SJSA1 (cell line): ENCODE data around the gene LRRC8E. TPM values are rescaled to one million over a fixed set of nuclear protein-coding genes. Genes with fewer than 3 reads are reported as not detected.

ENCODE experiments used
- DNase-seq, 2 experiments: peaks; one replicate each; pipeline ENCODE4 v3.0.0-alpha.2; 2015 to 2020; ENCODE audit warnings: low spot score in 2 of 2, low read depth in 1 of 2
- H3K27ac ChIP-seq: fragments of 250-450 bp; sonication (Bioruptor Pico); 2 replicates; pipeline ENCODE4 v1.5.1; 2020; ENCODE audit warnings: mild to moderate bottlenecking, moderate library complexity
- H3K27me3 ChIP-seq: fragments of 250-450 bp; sonication (Bioruptor Pico); replicated peaks from 2 replicates; pipeline ENCODE4 v1.5.1; 2020; ENCODE audit warnings: mild to moderate bottlenecking, moderate library complexity
- H3K36me3 ChIP-seq: fragments of 250-450 bp; sonication (Bioruptor Pico); 2 replicates; pipeline ENCODE4 v1.5.1; 2020; ENCODE audit warnings: mild to moderate bottlenecking
- H3K4me1 ChIP-seq: fragments of 250-450 bp; sonication (Bioruptor Pico); replicated peaks from 2 replicates; pipeline ENCODE4 v1.6.1; 2021; ENCODE audit warnings: mild to moderate bottlenecking
- H3K4me3 ChIP-seq: fragments of 250-450 bp; sonication (Bioruptor Pico); 2 replicates; pipeline ENCODE4 v1.5.1; 2020; ENCODE audit warnings: mild to moderate bottlenecking
- H3K9me3 ChIP-seq: fragments of 250-450 bp; sonication (Bioruptor Pico); replicated peaks from 2 replicates; pipeline ENCODE4 v1.5.1; 2020; ENCODE audit warnings: mild to moderate bottlenecking
- total RNA-seq: library from RNA; depleted of rRNA; stranded (reverse); fragments of >200 nt; shearing (Covaris generic); gene quantifications from 2 replicates; pipeline ENCODE4 v1.2.3, GENCODE V29; 2014; rRNA removed

The LRRC8E gene
- total RNA-seq = 1.9 and 2.1 TPM in 2 replicates

DNA sequence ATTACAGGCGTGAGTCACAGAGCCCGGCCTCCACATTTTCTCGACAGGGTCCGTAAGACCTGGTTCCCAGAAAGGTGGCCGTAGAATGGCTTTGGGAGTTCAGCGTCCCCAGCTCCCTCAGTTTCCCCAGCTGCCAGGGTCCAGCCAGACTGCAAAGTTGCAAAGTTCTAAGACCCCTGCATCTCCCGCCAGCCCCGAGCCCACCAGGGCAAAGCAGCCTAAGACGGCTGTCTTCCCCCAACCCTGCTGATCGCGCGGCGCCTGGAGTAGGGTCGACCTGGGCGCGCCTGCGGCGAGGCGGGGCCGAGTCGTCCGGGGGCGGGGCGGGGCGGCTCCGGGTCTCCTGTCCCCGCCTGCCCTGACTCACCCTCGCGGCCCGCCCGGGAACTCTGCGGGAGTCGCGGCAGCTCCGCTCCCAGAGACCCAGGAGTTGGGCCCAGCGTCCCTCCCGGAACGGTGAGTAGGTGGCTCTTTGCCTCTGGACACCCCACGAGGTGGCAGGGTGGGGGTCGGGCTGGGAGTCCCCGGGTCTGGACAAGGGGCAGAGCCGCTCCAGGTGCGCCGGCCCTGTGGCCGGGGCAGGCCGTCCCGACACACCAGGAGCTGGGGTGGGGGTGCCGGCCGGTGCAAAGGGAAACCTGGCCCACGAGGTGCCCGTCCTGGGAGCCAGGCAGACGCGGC is at the start of gene LRRC8E:
Gene LRRC8E, plus strand, starts transcription at position 366 of the 681 bp plus-strand sequence. CDS start 7,094 bp downstream, outside the sequence.
- Histone ChIP-seq H3K4me3 (peak within 1 kb of the TSS; percentile 43), H3K9me3 (no peaks in the 10 kb centered on the region), H3K4me1 (peaks cover 9% of the 10 kb centered on the region; the same call in 1 of the 2 replicates), H3K27me3 (no peaks in the 10 kb centered on the region), H3K27ac (no peak within 1 kb of the TSS), H3K36me3 (no peaks in the 10 kb centered on the region)
- DNase-seq = peak; percentile 15 to 75

DNA sequence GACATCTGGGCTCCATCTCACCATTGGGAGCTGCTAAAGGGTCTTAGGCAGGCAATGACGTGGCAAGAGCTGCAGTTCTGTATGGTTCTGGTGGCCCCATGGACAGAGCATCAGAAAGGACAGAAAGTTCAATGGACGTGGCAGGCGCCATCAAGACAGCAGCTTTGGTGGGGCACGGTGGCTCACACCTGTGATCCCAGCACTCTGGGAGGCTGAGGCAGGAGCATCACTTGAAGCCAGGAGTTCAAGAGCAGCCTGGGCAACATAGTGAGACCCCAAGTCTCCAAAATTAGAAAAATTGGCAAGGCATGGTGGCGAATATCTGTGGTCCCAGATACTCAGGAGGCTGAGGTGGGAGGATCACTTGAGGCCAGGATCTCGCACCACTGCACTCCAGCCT is 48.8 kb upstream of the LRRC8E start:
- H3K9me3 ChIP-seq = 0 out of 2 replicates have a peak, but pooled peaks cover 3% of the 10 kb centered on the region
- no peak overlapping the region for H3K27ac ChIP-seq
- H3K27me3 ChIP-seq = no peaks in the 10 kb centered on the region
- H3K4me3 ChIP-seq = no peak overlapping the region
- no peak for DNase-seq
- no peaks in the 10 kb centered on the region for H3K36me3 ChIP-seq
- peaks cover 11% of the 10 kb centered on the region for H3K4me1 ChIP-seq

DNA sequence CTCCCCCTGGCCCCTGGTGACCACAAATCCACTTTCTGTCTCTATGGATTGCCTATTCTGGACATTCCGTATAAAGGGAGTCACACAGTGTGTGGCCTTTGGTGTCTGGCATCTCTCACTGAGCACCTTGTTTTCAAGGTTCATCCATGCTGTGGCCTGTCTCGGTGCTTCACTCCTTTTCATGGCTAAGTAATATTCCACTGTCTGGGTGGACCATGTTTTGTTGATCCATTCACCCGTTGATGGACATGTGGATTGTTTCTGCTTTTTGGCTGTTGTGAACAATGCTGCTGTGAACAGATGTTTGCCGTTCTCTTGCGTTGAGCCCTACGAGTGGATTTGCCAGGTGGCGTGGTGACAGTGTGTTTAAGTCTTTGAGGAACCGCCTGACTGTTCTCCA is 47.7 kb upstream of the LRRC8E start:
- Histone ChIP-seq H3K4me3 (no peak overlapping the region), H3K27ac (no peak overlapping the region), H3K36me3 (no peaks in the 10 kb centered on the region), H3K27me3 (no peaks in the 10 kb centered on the region), H3K4me1 (peaks cover 11% of the 10 kb centered on the region), H3K9me3 (0 out of 2 replicates have a peak, but pooled peaks cover 3% of the 10 kb centered on the region)
- DNase-seq = no peak

DNA sequence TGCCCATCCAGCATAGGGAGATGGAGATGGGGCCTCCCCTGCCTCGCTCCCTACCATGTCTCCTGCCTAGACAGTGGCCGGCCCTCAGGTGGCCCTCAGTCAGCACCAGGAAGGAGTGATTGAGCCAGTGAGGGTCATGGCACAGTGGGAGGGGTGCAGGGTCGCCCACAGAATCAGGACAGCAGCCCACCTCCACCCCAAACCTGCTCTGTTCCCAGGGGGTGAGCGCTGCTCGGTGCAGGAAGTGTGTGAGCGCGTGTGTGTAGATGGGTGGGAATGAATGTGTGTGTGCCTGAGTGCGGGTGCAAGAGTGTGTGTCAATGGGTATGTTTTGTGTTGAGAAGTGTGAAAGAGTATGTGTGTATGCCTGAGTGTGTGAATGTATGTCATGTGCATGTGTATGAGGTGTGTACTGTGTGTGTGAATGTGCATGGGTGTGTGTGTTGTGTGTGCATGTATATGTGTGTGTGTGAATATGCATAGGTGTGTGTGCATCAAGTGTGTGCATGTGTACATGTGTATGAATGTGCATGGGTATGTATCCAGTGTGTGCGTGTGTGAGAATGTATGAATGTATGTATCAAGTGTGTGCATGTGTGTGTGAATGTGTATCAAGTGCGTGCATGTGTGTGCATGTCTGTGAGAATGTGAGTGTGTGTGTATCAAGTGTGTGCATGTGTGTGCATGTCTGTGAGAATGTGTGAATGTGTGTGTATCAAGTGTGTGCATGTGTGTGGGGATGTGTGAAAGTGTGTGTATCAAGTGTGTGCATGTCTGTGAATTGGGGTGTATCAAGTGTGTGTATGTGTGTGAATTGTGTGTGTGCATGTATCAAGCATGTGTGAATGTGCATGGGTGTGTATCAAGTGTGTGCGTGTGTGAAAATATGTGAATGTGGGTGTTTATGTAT is 46.3 kb upstream of the LRRC8E start:
- Histone ChIP-seq H3K4me1 (peaks cover 11% of the 10 kb centered on the region), H3K36me3 (no peaks in the 10 kb centered on the region), H3K27me3 (no peaks in the 10 kb centered on the region), H3K27ac (no peak overlapping the region), H3K4me3 (no peak overlapping the region), H3K9me3 (0 out of 2 replicates have a peak, but pooled peaks cover 3% of the 10 kb centered on the region)
- no peak for DNase-seq

DNA sequence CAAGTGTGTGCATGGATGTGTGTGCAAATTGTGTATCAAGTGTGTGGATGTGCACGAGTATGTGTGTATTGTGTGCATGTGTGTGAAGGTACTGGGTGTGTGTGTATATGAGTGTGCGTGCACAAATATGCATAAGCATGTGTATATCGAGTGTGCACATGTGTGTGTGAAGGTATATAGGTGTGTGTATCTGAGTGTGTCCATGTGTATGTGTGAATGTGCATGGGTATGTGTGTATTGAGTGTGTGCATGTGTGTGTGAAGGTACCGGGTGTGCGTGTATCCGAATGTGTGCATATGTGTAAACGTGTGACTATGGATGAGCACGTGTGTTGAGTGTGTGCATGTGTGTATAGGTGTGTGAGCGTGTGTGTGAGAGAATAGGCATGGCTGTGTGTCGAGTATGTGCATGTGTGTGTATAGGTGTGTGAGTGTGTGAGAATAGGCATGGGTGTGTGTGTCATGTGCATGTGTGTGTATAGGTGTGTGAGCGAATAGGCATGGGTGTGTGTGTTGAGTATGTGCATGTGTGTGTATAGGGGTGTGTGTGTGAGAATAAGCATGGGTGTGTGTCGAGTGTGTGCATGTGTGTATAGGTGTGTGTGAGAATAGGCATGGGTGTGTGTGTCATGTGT is 45.5 kb upstream of the LRRC8E start:
- Histone ChIP-seq H3K27ac (no peak overlapping the region), H3K4me3 (no peak overlapping the region), H3K36me3 (no peaks in the 10 kb centered on the region), H3K9me3 (0 out of 2 replicates have a peak, but pooled peaks cover 3% of the 10 kb centered on the region), H3K27me3 (no peaks in the 10 kb centered on the region), H3K4me1 (peaks cover 7% of the 10 kb centered on the region)
- no peak for DNase-seq

DNA sequence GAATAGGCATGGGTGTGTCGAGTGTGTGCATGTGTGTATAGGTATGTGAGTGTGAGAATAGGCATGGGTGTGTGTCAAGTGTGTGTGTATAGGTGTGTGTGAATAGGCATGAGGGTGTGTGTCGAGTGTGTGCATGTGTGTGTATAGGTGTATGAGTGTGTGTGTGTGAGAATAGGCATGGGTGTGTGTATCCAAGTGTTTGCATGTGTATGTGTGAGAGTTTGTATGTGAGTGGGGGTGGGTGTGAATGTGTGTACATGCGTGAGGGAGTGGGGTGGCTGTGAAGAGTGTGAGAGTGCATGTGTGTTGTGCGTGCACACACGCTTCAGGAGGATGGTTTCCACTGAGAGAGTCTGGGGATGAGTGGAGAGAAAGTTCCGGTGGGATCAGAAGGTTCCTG is 44.8 kb upstream of the LRRC8E start:
- Histone ChIP-seq H3K9me3 (0 out of 2 replicates have a peak, but pooled peaks cover 3% of the 10 kb centered on the region), H3K27ac (no peak overlapping the region), H3K4me1 (peaks cover under 1% of the 10 kb centered on the region; the same call in 1 of the 2 replicates), H3K36me3 (no peaks in the 10 kb centered on the region), H3K27me3 (no peaks in the 10 kb centered on the region), H3K4me3 (no peak overlapping the region)
- no peak for DNase-seq

DNA sequence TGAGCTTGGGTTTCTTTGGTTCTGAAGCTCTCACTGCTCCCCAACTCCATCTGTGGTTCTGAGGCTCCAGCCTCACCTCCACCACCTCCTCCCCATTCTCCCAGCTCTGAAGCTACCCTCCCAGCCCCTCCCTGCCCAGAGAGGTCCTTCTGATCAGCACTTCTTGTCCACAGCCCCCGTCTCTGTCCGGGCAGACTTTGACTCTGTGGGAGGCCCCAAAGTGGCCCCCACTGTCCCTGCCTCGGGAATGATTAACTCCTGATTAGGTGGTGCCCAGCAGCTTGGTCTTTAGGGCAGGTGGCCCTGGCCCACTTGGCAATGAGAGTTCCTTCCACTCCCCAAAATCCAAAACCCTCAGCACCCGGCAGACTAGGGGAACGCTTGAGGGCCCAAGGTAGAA is 43.9 kb upstream of the LRRC8E start:
- Histone ChIP-seq H3K4me1 (no peaks in the 10 kb centered on the region), H3K9me3 (0 out of 2 replicates have a peak, but pooled peaks cover 3% of the 10 kb centered on the region), H3K27ac (no peak overlapping the region), H3K36me3 (no peaks in the 10 kb centered on the region), H3K4me3 (no peak overlapping the region), H3K27me3 (no peaks in the 10 kb centered on the region)
- DNase-seq = no peak

DNA sequence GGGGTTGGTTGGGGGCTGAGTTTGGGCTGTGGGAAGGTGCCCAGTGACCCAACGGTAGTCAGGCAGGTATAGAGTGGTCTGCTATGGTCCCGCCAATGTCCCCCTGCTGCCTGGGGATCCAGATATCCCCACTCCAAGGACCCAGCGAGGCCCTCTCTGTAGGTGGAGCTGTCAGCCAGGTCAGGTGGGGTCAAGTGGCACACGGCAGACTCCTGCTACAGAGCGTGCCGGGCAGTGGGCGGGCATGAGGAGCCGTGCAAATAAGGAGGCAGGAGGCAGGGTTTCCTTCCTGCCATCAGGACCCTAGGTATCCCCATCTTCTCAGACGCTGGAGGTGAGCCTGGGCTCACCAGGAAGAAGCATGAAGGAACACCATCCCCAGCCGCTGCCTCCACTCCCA is 43.4 kb upstream of the LRRC8E start:
- Histone ChIP-seq H3K27me3 (no peaks in the 10 kb centered on the region), H3K27ac (no peak overlapping the region), H3K9me3 (0 out of 2 replicates have a peak, but pooled peaks cover 3% of the 10 kb centered on the region), H3K4me3 (no peak overlapping the region), H3K36me3 (no peaks in the 10 kb centered on the region), H3K4me1 (no peaks in the 10 kb centered on the region)
- DNase-seq = no peak

DNA sequence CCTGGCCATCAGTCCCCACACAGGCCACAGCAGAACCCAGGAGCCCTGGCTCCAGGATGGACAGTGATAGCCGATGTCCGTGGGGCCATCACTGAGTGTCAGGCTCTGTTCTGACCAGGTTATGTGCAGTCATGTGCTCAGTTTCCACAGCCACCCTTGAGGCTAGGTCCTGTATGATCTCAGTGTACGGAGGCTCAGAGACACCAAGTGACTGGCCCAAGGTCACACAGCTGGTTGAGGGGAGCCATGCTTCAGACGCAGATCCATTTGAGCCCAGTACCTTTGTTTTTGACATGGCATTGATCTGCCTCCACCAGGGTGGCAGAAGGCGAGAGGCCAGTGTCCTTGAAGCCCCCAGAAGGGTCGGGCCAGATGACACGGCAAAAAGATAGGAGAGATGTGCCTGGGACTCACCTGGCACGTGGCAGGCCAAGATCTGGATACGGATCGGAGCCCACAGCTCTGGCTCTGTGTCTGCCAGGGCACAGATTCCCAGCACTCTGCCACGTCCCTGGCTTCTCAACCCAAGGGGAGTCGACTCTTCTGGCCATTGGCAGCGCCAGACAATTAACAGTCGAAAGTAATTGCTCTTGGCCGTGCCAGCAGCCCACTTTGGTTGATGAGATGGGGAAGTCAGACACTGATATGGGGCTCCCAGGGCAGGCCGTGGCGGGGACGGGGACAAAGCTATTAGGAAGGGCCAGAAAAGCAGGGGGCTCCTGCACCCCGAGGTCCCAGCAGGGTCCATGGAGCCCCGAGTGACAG is 42.7 kb upstream of the LRRC8E start:
- Histone ChIP-seq H3K27ac (no peak overlapping the region), H3K4me3 (no peak overlapping the region), H3K9me3 (0 out of 2 replicates have a peak, but pooled peaks cover 3% of the 10 kb centered on the region), H3K27me3 (no peaks in the 10 kb centered on the region), H3K4me1 (no peaks in the 10 kb centered on the region), H3K36me3 (no peaks in the 10 kb centered on the region)
- DNase-seq = no peak

DNA sequence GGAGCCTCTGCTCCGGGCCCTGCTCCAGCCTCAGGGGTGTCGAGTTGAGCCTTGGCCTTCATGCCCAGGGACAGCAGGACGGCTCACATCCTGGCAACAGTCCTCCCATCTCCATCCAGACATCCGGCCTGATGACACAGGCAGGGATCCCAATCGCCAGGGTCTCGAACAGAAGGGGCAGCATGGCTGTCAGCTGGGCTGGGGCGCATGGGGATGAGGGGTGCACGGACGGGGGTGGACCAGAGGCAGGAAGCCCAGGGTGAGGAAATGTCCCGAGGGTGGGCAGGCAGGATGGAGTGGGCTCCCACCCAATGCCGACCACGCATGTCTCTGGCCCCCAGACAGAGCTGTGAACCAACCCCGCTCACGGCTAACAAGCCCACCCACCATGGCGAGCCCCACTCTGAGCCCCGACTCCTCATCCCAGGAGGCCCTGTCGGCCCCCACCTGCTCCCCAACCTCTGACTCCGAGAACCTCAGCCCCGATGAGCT is 42.1 kb upstream of the LRRC8E start:
- DNase-seq = no peak
- Histone ChIP-seq H3K27ac (no peak overlapping the region), H3K27me3 (no peaks in the 10 kb centered on the region), H3K36me3 (no peaks in the 10 kb centered on the region), H3K4me1 (no peaks in the 10 kb centered on the region), H3K9me3 (0 out of 2 replicates have a peak, but pooled peaks cover 3% of the 10 kb centered on the region), H3K4me3 (no peak overlapping the region)

DNA sequence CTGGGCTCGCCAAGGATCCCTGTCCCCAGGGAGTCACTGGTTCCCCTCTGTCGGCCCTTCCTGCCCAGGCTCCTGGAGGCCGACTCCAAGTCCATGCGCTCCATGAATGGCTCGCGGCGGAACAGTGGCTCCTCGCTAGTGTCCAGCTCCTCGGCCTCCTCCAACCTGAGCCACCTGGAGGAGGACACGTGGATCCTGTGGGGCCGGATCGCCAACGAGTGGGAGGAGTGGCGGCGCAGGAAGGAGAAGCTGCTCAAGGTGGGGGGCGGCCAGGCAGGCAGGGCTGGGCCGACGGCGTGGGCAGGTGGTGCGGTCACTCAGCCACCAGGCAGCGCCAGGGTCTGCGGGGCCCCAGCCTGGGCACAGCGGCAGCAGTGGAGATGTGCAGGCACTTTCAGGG is 40.6 kb upstream of the LRRC8E start:
- H3K4me3 ChIP-seq = no peak overlapping the region
- DNase-seq = peak in 1 of 2 experiments; percentile 42
- no peaks in the 10 kb centered on the region for H3K36me3 ChIP-seq
- no peaks in the 10 kb centered on the region for H3K9me3 ChIP-seq
- H3K4me1 ChIP-seq = no peaks in the 10 kb centered on the region
- H3K27ac ChIP-seq = no peak overlapping the region
- no peaks in the 10 kb centered on the region for H3K27me3 ChIP-seq

DNA sequence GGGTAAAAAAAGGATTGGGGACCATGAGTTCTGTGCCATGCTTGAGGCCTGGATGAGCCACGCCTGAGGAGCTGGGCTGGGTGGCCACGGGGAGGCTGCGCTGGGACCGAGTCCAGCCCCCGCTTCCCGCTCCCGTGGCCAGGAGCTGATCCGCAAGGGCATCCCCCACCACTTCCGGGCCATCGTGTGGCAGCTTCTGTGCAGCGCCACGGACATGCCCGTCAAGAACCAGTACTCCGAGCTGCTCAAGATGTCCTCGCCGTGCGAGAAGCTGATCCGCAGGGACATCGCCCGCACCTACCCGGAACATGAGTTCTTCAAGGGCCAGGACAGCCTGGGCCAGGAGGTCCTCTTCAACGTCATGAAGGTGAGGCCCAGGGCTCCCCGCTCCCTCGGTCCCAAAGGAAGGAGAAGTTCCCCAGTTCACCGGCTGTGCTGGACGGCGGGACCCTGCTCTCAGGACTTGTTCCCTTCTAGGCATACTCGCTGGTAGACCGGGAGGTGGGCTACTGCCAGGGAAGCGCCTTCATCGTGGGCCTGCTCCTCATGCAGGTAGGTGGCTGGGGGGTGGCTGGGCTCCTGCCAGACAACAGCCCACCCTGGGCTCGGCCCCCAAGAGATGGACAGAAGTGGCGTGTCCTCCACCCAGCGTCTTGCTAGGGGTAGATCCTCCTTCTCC is 39.4 kb upstream of the LRRC8E start:
- no peaks in the 10 kb centered on the region for H3K27me3 ChIP-seq
- H3K36me3 ChIP-seq = no peaks in the 10 kb centered on the region
- DNase-seq = no peak
- no peak overlapping the region for H3K27ac ChIP-seq
- no peaks in the 10 kb centered on the region for H3K4me1 ChIP-seq
- H3K4me3 ChIP-seq = no peak overlapping the region
- no peaks in the 10 kb centered on the region for H3K9me3 ChIP-seq
